Measurements from ENCODE around the gene HTRA1. TPM values are rescaled to one million over a fixed set of nuclear protein-coding genes. Genes with fewer than 3 reads are reported as not detected.

The HTRA1 gene
- total and polyA plus RNA-seq, 2 of the 4 experiments (the other 2 are of a cell fraction) = 28.5 to 108 TPM

- Histone ChIP-seq H3K4me1 (ENCODE audit: control insufficient read depth, insufficient read depth, low read length) (peaks cover 22% of the 10 kb centered on the region), H3K27ac (ENCODE audit: insufficient read depth, low read length) (no peak overlapping the region), H3K4ac (ENCODE audit: low read depth, low read length) (peak overlapping the region; percentile 62), H2BK120ac (ENCODE audit: low read depth, low read length) (no peak overlapping the region), H2BK20ac (ENCODE audit: low read depth, low read length) (no peak overlapping the region; the same call in 1 of the 2 replicates), H3K14ac (replicated peaks; ENCODE audit: low read depth, low read length) (peak overlapping the region; percentile 71; the same call in 1 of the 2 replicates), H3K9me1 (ENCODE audit: insufficient read depth, low read length) (peaks cover 28% of the 10 kb centered on the region), H2BK15ac (ENCODE audit: low read depth, low read length) (peak overlapping the region; percentile 55; the same call in 2 of the 3 replicates), H2AFZ (replicated peaks; ENCODE audit: low read length, poor library complexity) (no peak overlapping the region), H2BK5ac (ENCODE audit: low read depth, low read length, poor library complexity, severe bottlenecking) (no peak overlapping the region), H3K9me3 (ENCODE audit: control insufficient read depth, insufficient read depth, low read length) (no peaks in the 10 kb centered on the region), H3K4me2 (ENCODE audit: low read depth, low read length) (no peak overlapping the region), H4K91ac (ENCODE audit: insufficient read depth, low read depth, low read length) (0 out of 2 replicates have a peak overlapping the region, but pooled peaks have one; percentile 28), H2AK9ac (replicated peaks; ENCODE audit: low read depth, low read length, poor library complexity) (no peak overlapping the region), H4K8ac (ENCODE audit: low read depth in 2 of 2, low read length in 2 of 2) (no peak overlapping the region; a peak in 1 of 4 replicates), H3K9ac (ENCODE audit: low read depth, low read length) (no peak overlapping the region), H3K18ac (ENCODE audit: low read depth, low read length) (no peak overlapping the region; the same call in 1 of the 2 replicates), H2AK5ac (ENCODE audit: low read depth, low read length) (peak overlapping the region; percentile 85; the same call in 1 of the 2 replicates), H3K23ac (ENCODE audit: low read depth, low read length) (0 out of 2 replicates have a peak overlapping the region, but pooled peaks have one; percentile 20), H3K36me3 (ENCODE audit: control insufficient read depth, insufficient read depth, low read length) (no peaks in the 10 kb centered on the region; the same call in 1 of the 2 replicates), H3K27me3 (ENCODE audit: control insufficient read depth, insufficient read depth, low read length) (no peaks in the 10 kb centered on the region), H3K79me1 (ENCODE audit: low read depth in 1 of 2, low read length in 2 of 2) (peaks cover 11 to 51% of the 10 kb centered on the region in 2 experiments), H3K56ac (ENCODE audit: extremely low read depth, insufficient read depth, low read length) (no peak overlapping the region), H4K20me1 (ENCODE audit: insufficient read depth, low read length) (peaks cover 19% of the 10 kb centered on the region), H4K5ac (ENCODE audit: low read depth, low read length) (no peak overlapping the region; the same call in 1 of the 2 replicates), H3K4me3 (ENCODE audit: insufficient read depth, low read depth, low read length) (no peak overlapping the region)
- BruUV-seq (replicated peaks) = no TSS peak
- WGBS, 2 experiments (ENCODE audit: extremely low coverage in 2 of 2, insufficient read length in 1 of 2) = no CpG with 5 or more reads among the region's 6 CpGs
- ChIA-PET CTCF (no interaction called here), POLR2A (ENCODE audit: unreplicated experiment) (no interaction called here)
- dilution Hi-C loops (cut with HindIII; ENCODE audit: low sequenced_read_pairs, unreplicated experiment) (no loop called here), intact Hi-C loops (cut with micrococcal nuclease) (loop anchor here (2.0 kb wide), 1 partner anchor 37 kb away; no protein-coding TSS in a partner anchor), in situ Hi-C loops (cut with MboI; ENCODE audit: low sequenced_read_pairs) (loop anchor here (10.0 kb wide), 1 partner anchor 343 kb away; no protein-coding TSS in a partner anchor)
- TF ChIP-seq USF2 (IDR thresholded peaks at IDR 0.05; ENCODE audit: low read depth, low read length) (no peak), RFX5 (IDR thresholded peaks at IDR 0.05; ENCODE audit: low read depth, low read length) (no peak), CEBPB (IDR thresholded peaks at IDR 0.05; ENCODE audit: low read depth, low read length) (no peak), MAFK (IDR thresholded peaks at IDR 0.05; ENCODE audit: low read depth, low read length) (no peak), SMC3 (IDR thresholded peaks at IDR 0.05; ENCODE audit: low read depth, low read length) (no peak), RCOR1 (IDR thresholded peaks at IDR 0.05; ENCODE audit: insufficient replicate concordance, low read length) (no peak), CTCF (conservative IDR thresholded peaks at IDR 0.05; ENCODE audit: low read depth, low read length) (no peak), BHLHE40 (IDR thresholded peaks at IDR 0.05; ENCODE audit: low read depth, low read length) (no peak), ELK1 (IDR thresholded peaks at IDR 0.05; ENCODE audit: borderline replicate concordance, low read depth, low read length) (no peak), FOS (IDR thresholded peaks at IDR 0.05; ENCODE audit: low read depth, low read length) (no peak), MAZ (IDR thresholded peaks at IDR 0.05; ENCODE audit: borderline replicate concordance, low read depth, low read length) (no peak), MXI1 (IDR thresholded peaks at IDR 0.05; ENCODE audit: borderline replicate concordance, low read depth, low read length) (no peak), CHD1 (IDR thresholded peaks at IDR 0.05; ENCODE audit: low read depth, low read length) (no peak), RAD21 (IDR thresholded peaks at IDR 0.05; ENCODE audit: low read length) (no peak), POLR2A (IDR thresholded peaks at IDR 0.05; ENCODE audit: low read depth, low read length) (no peak), NFE2L2 (IDR thresholded peaks at IDR 0.05; ENCODE audit: low read depth, low read length) (no peak)
- DNase-seq (no peak), ATAC-seq (ENCODE audit: low read depth) (no peak)
These were observed 6.3 kb downstream of the HTRA1 start for GRCh38 chr10:122467701-122468100.

All from IMR-90 (cell line).